GM21526 (cell line): ENCODE results near the gene RAPGEF1.

ENCODE experiments used
- ATAC-seq: cut with Tn5 transposase; IDR thresholded peaks from one replicate; pipeline ENCODE4 v1.9.1; 2021; ENCODE audit warnings: moderate library complexity; ENCODE audit not compliant: unreplicated experiment, low FRiP score

The RAPGEF1 gene

DNA sequence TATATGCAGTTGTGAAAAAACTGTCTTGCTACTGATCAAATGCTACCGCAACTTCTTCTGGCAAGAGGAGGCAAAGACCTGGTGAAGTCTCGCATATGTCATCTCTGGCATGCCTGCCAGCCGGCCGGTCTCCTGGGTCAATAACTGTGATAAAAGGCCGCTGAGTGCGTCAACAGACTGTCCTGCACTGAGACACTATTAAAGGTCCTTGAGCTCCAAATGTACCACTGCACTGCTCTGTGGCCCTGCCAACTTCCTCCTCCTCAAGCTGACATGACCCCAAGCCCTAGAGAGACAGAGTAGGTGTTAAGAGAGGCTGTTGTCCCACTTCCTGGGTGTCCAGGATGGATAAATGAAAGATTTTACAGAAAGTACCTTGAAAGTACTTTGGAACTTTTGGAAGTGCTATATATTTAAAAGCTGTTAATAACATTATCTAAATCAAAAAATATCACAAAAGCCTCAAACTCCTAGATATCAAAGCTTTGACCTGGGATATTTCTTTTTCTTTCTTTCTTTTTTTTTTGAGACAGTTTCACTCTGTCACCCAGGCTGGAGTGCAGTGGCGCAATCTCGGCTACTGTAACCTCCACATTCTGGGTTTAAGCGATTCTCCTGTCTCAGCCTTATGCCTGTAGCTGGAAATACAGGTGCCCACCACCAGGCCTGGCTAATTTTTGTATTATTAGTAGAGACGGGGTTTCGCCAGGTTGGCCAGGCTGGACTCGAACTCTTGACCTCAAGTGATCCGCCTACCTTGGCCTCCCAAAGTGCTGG lies 31.5 kb downstream of the RAPGEF1 start:
- no peak for ATAC-seq

DNA sequence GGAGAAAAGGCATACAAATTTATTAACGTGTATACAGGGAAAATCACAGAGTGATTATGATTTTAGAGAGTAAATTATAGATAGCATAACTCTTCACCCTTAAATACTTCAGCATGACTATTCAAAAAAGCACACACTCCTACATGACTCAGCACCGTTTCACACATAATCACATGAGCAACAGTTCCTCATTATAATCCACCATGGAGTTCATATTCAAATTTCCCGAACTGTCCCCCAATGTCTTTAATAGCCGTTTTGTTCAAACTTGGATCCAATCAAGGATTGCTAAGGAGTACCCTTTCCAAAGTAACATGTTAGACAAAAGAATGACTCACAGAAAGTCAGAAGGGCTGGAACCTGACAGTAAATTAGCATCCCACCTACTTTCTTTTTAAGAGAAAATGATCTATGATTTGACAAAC lies 32.1 kb downstream of the RAPGEF1 start:
- ATAC-seq, result no peak

DNA sequence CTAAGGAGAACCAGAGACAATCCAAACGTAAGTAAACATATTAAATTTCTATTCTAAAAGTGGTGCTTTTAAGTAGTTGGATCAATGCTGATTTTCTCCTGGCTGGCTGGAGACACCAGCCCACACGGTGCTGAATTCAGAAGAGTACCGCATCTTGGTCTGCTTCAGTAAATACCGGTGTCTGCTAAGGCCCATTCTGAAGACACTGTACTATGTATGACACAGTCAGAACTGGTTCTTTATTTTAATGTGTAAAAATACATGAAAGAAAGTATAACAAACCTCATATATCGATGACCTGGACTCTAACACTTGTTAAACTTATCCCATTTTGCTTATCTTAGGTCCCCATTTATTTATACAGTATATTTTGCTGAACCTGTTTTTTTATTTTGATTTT lies 32.8 kb downstream of the RAPGEF1 start:
- ATAC-seq, result no peak

GRCh38 chr9:131706608-131706970 lies 33.3 kb downstream of the RAPGEF1 start:
- ATAC-seq, result no peak

- no peak for ATAC-seq
Observed at GRCh38 chr9:131704988-131705387, 34.9 kb downstream of the RAPGEF1 start.

GRCh38 chr9:131704141-131704983 lies 35.5 kb downstream of the RAPGEF1 start:
- ATAC-seq, result no peak

DNA sequence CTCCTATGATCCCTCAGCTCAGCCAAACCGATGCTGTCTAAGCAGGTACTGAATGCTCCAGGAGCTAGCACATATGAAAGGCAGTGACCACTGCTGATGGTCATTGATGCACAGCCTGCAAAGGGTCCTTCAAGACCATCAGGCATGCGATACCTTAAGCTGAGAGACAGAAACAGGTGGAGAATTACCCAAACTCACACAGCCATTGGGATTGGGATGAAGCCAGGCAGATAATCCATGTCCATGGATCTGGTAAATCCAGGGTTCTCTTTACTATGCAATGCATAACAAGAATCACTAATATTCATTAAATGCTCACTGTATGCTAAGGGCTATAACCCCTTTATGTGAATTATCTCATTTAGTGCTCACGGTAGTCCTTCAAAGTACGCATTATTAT lies 36.2 kb downstream of the RAPGEF1 start:
- ATAC-seq, result no peak

DNA sequence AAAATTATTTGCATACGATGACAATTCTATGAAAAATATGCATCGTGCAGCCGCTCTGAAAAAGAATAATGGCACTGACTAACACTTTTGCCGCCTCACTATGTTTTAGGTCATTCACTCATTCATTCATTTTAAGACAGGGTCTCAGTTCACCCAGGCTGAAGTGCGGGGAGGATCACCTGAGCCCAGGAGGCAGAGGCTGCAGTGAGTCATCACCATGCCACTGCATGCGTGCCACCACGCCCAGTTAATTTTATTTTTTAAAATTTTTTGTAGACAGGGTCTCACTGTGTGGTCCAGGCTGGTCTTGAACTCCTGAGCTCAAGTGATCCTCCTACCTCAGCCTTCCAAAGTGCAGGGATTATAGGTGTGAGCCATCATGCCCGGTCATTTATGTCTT lies 37.0 kb downstream of the RAPGEF1 start:
- ATAC-seq, result no peak

- no peak for ATAC-seq
Observed at GRCh38 chr9:131701789-131702337, 38.0 kb downstream of the RAPGEF1 start.

- ATAC-seq, result no peak
Observed at GRCh38 chr9:131701436-131701781, 38.5 kb downstream of the RAPGEF1 start.

DNA sequence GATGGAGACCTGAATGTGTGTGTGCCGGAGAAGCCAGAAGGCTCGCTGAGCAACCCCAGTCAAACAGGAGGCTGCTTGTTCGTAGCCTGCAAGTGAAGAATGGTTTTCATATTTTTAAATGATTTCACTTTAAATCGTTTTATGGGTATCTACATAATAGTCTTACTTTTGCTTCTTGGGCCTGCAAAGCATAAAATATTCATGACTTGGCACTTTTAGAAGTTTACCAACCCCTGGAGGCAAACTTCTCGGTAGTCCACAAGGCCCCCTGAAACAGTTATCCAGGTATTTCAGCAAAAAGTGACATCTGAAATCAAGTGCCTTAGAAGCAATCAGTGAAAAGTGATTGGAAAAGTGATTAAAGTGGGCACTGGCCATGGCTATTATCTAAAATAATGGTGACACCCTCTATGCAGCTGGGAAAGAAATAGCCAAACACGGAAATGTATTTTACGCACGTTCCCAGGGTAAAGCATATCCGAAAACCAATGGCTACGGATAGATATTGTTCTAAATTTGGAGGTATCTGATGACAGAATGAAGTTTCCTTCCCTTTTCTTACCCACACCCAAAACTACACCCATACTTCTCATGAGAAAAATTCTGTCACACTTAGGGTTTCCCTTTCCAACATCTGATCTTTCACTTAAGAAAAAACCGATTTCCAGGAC lies 39.0 kb downstream of the RAPGEF1 start:
- no peak for ATAC-seq

GRCh38 chr9:131700076-131700475 lies 39.8 kb downstream of the RAPGEF1 start:
- ATAC-seq, result no peak

DNA sequence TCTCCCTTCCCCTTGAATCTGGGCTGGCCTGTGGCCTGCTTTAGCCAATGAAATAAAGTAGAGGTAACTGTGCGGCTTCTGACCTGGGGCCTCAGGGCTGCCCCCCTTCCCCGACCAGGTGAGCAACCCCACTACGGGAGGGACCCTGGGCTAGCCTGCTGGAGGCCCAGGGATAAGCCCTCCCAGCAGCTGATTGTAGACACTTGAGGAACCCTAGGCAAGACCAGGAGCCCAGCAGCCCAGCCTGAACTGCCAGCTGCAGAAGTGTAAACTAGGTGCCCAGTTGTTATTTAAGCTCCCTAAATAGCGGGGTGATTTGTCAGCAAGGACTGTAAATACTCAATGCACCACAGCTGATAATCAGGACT lies 41.3 kb downstream of the RAPGEF1 start:
- no peak for ATAC-seq

DNA sequence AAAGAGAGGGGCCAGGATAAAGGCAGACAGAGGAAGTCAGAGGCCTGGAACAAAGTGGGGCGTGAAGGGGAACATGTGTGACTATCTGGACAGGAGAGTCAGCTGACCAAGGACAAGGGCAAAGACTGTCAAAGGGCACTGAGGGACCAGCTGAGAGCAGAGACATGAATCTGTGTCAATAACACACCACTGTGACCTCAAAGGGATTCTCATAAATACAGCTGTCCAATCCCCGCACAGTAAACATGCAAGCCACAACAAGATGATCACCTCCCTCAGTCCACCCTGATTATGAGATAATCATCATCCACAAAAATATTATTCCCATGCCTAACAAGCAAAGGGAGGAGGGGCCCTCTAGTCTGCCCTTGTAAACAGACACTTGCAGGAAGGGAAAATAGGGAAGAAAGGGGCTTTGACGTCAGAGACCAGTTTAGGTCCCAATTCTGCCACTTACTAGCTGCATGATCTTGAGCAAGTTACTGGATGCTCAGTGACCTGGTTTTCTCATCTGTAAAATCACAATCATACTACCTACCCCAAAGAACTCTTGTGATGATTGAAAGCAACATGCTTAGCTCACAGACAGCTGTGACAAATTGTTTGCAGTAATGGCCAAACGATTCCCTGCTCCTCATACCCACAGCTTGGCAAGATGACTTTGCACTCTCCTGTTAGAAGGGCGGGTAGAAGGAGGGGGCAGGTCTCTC lies 41.8 kb downstream of the RAPGEF1 start:
- ATAC-seq, result no peak

- ATAC-seq, result no peak
Observed at GRCh38 chr9:131697097-131697496, 42.8 kb downstream of the RAPGEF1 start.

DNA sequence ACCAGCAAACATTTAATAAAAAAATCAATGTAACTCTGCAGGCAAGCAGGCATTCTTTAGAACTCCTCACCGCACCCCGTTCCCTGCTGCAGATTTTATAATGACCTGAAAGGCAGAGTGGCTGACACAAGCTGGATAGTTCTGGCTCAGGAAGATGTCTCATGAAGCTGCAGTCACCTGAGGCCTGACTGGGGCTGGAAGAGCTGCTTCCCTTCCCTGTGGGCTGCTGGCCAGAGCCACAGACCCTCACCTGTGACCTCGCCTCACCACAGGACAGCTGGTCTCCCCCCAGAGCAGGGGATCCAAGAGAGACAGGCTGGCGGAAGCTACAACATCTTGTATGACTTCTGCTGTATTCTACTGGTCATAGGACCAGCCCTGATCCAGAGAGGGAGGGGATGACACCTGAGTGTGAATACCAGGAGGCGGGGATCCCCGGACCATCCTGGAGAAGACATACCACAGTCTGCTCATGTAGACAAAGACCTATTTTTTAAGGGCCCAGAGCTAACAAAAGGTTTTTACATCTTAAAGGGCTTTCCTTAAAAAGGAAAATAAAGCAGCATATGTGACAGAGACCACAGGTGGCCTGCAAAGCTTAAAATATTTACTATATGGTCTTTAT lies 43.9 kb downstream of the RAPGEF1 start:
- no peak for ATAC-seq

DNA sequence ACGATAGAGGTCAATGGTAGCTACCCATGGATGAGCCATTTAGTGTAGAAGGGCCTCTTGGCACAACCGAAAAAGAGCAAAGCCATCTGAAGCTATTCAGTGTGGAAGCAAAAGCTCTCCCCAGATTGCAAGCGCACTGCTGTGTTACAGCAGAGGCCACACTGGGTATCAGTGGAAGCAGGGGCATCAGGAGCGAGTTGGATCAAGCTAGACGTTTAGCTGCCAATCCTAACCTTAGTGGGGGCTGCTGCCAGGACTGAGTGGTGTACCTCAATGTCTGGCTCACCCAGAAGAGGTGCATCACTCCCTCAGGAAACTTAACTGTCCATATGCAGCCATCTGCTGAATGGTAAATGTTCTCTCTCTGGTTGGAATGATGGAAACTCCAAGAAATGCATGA lies 44.5 kb downstream of the RAPGEF1 start:
- no peak for ATAC-seq

GRCh38 chr9:131693651-131694597 lies 46.0 kb downstream of the RAPGEF1 start:
- ATAC-seq, result no peak
